ENCODE results near the gene BTBD16.

BTBD16 gene

GRCh38 chr10:122376364-122376961 lies 105.4 kb downstream of the BTBD16 start:
- no peak for DNase-seq

GRCh38 chr10:122379041-122379440 lies 107.9 kb downstream of the BTBD16 start:
- DNase-seq: no peak

GRCh38 chr10:122379537-122379936 lies 108.4 kb downstream of the BTBD16 start:
- DNase-seq: no peak

- DNase-seq: no peak
Observed at GRCh38 chr10:122380703-122381102, 109.6 kb downstream of the BTBD16 start.

GRCh38 chr10:122381680-122382079 lies 110.6 kb downstream of the BTBD16 start:
- DNase-seq: no peak

- no peak for DNase-seq
Observed at GRCh38 chr10:122386514-122386913, 115.4 kb downstream of the BTBD16 start.

GRCh38 chr10:122387572-122387971 lies 116.5 kb downstream of the BTBD16 start:
- no peak for DNase-seq
